Activated naive CD4-positive, alpha-beta T cell treated with anti-CD3 and anti-CD28 coated beads for 36 hours (primary cell): ENCODE measurements around the gene PNMA6E. TPM values are rescaled to one million over a fixed set of nuclear protein-coding genes. Genes with fewer than 3 reads are reported as not detected.

Experiments
- CTCF ChIA-PET: fragments of 350-600 bp; sonication (Branson Sonifier 250); formaldehyde crosslinking; loops from one replicate; lab custom pipeline; 2021; ENCODE audit warnings: antibody characterized with exemption; lab: Charles Lee
- DNase-seq: peaks from one replicate; pipeline ENCODE4 v3.0.0-alpha.2; 2020
- H3K27ac Mint-ChIP-seq: one replicate; pipeline ENCODE4 v1.8.0; 2021; ENCODE audit warnings: mild to moderate bottlenecking, mixed read lengths
- H3K27me3 Mint-ChIP-seq: one replicate; pipeline ENCODE4 v1.8.0; 2021; ENCODE audit warnings: low read depth, mixed read lengths
- H3K36me3 Mint-ChIP-seq: one replicate; pipeline ENCODE4 v1.8.0; 2021; ENCODE audit warnings: low read depth, mixed read lengths
- H3K4me1 Mint-ChIP-seq: one replicate; pipeline ENCODE4 v1.8.0; 2021; ENCODE audit warnings: low read depth, mixed read lengths
- H3K4me3 Mint-ChIP-seq: one replicate; pipeline ENCODE4 v1.8.0; 2021; ENCODE audit warnings: mild to moderate bottlenecking, moderate library complexity, mixed read lengths
- H3K9me3 Mint-ChIP-seq: one replicate; pipeline ENCODE4 v1.8.0; 2021; ENCODE audit warnings: mixed read lengths
- intact Hi-C: fragments of 100-400 bp; cut with micrococcal nuclease; formaldehyde crosslinking; loops from one replicate; pipeline ENCODE4 v1.15.1; 2023
- total RNA-seq, 2 experiments: library from RNA; stranded (reverse); gene quantifications; one replicate each; pipeline ENCODE4 v1.2.3, GENCODE V29; 2021

Gene PNMA6E
- total RNA-seq, 2 experiments from 2014 or later, result not detected

DNA sequence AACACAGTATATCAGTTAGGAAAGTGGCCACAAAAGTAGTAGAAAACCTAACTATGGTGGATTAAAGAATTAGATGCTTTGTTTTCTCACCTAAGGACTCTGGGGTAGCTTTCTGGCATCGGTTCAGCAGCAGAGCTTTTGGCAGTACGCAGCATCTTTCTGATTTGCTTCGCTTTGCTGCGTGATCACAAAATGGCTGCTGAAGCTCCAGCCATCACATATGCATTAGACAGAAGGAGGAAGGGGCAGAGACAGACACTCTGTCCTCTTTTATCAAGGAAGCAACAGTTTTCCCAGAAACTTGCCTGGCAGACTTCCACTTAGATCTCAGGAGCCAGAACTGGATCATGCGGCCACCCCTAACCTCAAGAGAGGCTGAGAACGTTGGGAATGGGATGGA lies 29.6 kb upstream of the PNMA6E start:
- CTCF ChIA-PET, result interaction anchor here (0.7 kb wide), 1 partner anchor 97 kb away, joined by 3 read pairs; no protein-coding TSS in a partner anchor
- Mint-ChIP-seq H3K9me3 (no peaks in the 10 kb centered on the region), H3K4me3 (no peak overlapping the region), H3K27ac (no peak overlapping the region), H3K4me1 (no peaks in the 10 kb centered on the region), H3K27me3 (peaks cover 2% of the 10 kb centered on the region), H3K36me3 (no peaks in the 10 kb centered on the region)
- intact Hi-C loops, result loop anchor here (10.0 kb wide), 1 partner anchor 396 kb away; no protein-coding TSS in a partner anchor
- no peak for DNase-seq

DNA sequence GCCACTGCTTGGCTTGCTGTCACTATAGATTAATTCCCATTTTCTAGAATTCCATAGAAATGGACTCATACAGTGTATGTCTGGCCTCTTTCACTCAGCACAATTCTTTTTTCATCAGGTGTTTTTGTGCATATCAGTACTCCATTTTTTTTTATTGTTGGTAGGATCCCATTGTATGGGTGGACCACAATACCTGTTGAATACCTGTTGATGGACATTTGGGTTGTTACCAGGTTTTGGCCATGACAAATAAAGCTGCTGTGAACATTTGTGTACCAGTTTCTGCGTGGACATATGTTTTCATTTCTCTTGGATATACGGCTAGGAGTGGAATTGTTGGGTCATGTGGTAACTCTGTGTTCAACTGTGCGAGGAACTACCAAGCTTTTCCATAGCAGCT lies 25.1 kb upstream of the PNMA6E start:
- no peaks in the 10 kb centered on the region for H3K36me3 Mint-ChIP-seq
- no peak overlapping the region for H3K27ac Mint-ChIP-seq
- no peaks in the 10 kb centered on the region for H3K9me3 Mint-ChIP-seq
- CTCF ChIA-PET, result no interaction called here
- no peak for DNase-seq
- no peak overlapping the region for H3K4me3 Mint-ChIP-seq
- H3K4me1 Mint-ChIP-seq, result no peaks in the 10 kb centered on the region
- H3K27me3 Mint-ChIP-seq, result peaks cover 2% of the 10 kb centered on the region
- intact Hi-C loops, result no loop called here

DNA sequence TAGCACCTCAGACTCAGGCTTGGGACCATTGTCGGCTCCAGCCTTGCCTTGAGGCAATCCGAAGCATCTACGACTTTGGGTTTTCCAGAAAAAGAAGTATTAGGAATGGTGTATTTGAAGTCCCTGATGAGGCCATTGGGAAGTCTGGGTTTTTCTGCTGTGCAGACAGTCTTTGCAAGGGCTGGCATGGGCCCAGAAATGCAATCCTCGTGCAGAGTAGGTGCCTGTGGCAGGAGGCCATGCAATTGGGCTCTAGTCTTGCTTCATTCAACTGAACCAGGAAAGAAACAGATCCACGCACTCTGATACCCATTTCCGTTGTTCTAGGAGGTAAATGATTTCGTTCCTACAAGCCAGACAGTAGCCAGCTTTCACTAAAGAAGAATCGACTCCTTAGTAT lies 22.5 kb upstream of the PNMA6E start:
- CTCF ChIA-PET, result no interaction called here
- H3K4me3 Mint-ChIP-seq, result no peak overlapping the region
- no peaks in the 10 kb centered on the region for H3K9me3 Mint-ChIP-seq
- DNase-seq, result no peak
- H3K36me3 Mint-ChIP-seq, result no peaks in the 10 kb centered on the region
- intact Hi-C loops, result no loop called here
- no peak overlapping the region for H3K27ac Mint-ChIP-seq
- H3K27me3 Mint-ChIP-seq, result no peaks in the 10 kb centered on the region
- H3K4me1 Mint-ChIP-seq, result no peaks in the 10 kb centered on the region

DNA sequence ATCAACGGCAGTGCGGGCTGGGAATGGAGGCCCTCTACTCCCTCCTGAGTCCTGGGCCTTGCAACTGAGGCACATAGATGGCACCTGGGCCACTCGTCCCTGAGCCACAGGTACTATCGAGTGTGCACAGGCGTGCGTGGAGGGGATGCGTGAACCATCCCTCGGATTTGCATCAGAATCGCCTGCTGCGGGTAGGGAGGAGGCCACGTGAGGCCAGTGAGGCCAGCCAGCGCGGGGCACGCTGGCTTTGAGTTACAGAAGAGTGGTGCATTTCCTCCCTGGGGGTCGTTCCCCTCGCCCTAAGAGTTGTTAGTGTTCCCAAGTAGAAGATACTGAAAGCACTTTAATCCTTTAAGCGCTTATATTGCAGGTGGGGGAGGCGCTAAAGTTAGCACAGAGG lies 20.7 kb upstream of the PNMA6E start:
- CTCF ChIA-PET, result no interaction called here
- no peaks in the 10 kb centered on the region for H3K9me3 Mint-ChIP-seq

DNA sequence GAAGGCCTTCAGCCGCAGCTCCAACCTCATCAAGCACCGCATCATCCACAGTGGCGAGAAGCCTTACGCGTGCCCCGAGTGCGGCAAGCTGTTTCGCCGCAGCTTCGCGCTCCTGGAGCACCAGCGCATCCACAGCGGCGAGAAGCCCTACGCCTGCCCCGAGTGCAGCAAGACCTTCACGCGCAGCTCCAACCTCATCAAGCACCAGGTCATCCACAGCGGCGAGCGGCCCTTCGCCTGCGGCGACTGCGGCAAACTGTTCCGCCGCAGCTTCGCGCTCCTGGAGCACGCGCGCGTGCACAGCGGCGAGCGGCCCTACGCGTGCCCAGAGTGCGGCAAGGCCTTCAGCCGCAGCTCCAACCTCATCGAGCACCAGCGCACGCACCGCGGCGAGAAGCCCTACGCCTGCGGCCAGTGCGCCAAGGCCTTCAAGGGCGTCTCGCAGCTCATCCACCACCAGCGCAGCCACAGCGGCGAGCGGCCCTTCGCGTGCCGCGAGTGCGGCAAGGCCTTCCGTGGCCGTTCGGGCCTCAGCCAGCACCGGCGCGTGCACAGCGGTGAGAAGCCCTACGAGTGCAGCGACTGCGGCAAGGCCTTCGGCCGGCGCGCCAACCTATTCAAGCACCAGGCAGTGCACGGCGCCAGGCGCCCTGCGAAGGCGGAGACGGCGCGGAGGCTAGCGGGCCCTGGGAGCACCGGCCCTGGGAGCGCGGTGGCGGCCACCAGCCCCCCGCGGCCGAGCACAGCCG lies 19.9 kb upstream of the PNMA6E start:
- DNase-seq, result no peak
- CTCF ChIA-PET, result no interaction called here
- Mint-ChIP-seq H3K36me3 (no peaks in the 10 kb centered on the region), H3K4me3 (no peak overlapping the region), H3K27ac (no peak overlapping the region), H3K4me1 (no peaks in the 10 kb centered on the region), H3K27me3 (no peaks in the 10 kb centered on the region), H3K9me3 (no peaks in the 10 kb centered on the region)
- intact Hi-C loops, result no loop called here

More for the DNA sequence above, 20.7 kb upstream of the PNMA6E start:
- Mint-ChIP-seq H3K36me3 (no peaks in the 10 kb centered on the region), H3K27ac (no peak overlapping the region), H3K27me3 (no peaks in the 10 kb centered on the region), H3K4me1 (no peaks in the 10 kb centered on the region), H3K4me3 (no peak overlapping the region)
- no peak for DNase-seq
- intact Hi-C loops, result no loop called here

DNA sequence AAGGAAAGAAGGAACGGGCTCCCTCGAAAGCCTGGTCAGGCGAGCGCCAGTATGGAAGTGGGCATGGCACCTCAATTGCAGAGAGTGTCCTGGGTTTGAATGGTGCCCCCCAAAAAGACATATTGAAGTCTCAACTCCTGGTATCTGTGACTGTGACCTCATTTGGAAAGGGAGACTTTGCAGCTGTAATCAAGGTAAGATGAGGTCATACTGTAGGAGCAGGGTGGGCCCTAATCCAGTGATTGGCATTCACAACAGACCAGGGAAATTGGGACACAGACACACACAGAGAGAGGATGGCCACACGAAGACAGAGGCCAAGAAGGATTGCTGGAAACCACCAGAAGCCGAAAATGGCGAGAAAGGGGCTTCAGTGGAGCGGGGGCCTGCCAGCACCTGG lies 16.5 kb upstream of the PNMA6E start:
- H3K4me1 Mint-ChIP-seq, result no peaks in the 10 kb centered on the region
- no peaks in the 10 kb centered on the region for H3K36me3 Mint-ChIP-seq
- H3K27me3 Mint-ChIP-seq, result no peaks in the 10 kb centered on the region
- DNase-seq, result no peak
- H3K4me3 Mint-ChIP-seq, result no peak overlapping the region
- CTCF ChIA-PET, result no interaction called here
- intact Hi-C loops, result no loop called here
- no peak overlapping the region for H3K27ac Mint-ChIP-seq
- H3K9me3 Mint-ChIP-seq, result no peaks in the 10 kb centered on the region

DNA sequence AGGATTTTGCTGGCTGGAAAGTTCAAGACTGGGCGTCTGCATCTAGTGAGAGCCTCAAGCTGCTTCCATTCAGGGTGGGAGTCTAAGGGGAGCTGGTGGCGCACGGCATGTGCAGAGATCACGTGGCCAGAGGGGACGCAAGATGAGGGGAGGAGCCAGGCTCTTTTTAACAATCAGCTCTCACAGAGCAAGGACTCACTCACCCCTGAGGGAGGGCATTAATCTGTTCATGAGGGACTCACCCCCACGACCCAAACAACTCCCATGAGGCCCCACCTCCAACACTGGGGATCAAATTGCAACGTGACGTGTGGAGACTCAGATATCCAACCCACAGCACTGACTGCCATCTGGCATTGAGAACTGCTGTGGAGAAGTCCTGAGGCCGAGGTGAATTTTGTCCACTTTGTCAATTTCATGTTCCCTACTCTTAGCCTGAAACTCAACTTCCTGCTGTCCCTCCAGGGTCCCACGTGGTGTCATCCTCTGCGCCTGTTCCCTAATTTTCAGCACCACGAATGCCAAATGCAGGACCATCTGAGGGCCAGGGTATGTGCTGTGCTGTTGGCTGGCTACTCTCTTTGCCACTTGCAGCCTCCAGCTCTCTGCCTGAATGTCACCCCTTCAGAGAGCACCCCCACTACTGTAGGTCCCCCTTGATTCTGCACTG lies 15.8 kb upstream of the PNMA6E start:
- intact Hi-C loops, result no loop called here
- CTCF ChIA-PET, result no interaction called here
- H3K36me3 Mint-ChIP-seq, result no peaks in the 10 kb centered on the region

DNA sequence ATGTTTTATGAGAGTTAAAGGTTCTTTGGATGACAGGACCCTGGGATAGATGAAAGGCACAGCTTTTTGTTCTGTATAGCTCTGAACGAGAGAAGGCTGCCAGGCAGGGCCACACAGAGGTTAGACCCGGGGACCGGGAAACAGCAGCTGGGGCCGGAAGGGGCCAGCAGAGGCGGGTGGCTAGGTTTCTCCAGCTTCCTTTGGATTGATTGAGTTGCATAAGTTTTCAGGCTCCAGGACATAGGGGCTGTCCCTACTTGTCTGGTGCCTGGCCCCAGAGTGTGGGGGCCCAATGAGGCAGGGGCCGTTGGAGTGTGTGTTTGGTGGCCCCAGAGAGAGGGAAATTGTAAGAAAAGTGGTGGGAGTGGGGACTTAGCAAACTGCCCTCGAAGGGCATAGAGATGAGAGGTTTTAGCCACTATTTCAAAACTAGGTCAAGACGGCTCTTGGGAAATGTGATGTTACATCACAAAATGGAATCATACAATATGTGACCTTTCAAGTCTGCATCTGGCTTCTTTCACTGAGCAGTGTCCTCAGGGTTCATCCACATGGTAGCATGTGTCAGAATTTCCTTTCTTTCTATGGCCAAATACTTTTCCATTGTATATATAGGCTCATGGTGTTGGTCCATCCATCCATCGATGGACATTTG lies 13.8 kb upstream of the PNMA6E start:
- H3K36me3 Mint-ChIP-seq, result no peaks in the 10 kb centered on the region
- no peak overlapping the region for H3K4me3 Mint-ChIP-seq
- intact Hi-C loops, result loop anchor here (5.0 kb wide), 3 partner anchors 83 to 473 kb away; partner anchors contain the start of gene ZNF275
- H3K27me3 Mint-ChIP-seq, result no peaks in the 10 kb centered on the region
- H3K4me1 Mint-ChIP-seq, result peaks cover 7% of the 10 kb centered on the region
- H3K9me3 Mint-ChIP-seq, result no peaks in the 10 kb centered on the region
- CTCF ChIA-PET, result no interaction called here
- H3K27ac Mint-ChIP-seq, result no peak overlapping the region
- no peak for DNase-seq

More for the DNA sequence above, 15.8 kb upstream of the PNMA6E start:
- DNase-seq, result no peak
- Mint-ChIP-seq H3K9me3 (no peaks in the 10 kb centered on the region), H3K27ac (no peak overlapping the region), H3K4me1 (peaks cover 6% of the 10 kb centered on the region), H3K27me3 (no peaks in the 10 kb centered on the region), H3K4me3 (no peak overlapping the region)

DNA sequence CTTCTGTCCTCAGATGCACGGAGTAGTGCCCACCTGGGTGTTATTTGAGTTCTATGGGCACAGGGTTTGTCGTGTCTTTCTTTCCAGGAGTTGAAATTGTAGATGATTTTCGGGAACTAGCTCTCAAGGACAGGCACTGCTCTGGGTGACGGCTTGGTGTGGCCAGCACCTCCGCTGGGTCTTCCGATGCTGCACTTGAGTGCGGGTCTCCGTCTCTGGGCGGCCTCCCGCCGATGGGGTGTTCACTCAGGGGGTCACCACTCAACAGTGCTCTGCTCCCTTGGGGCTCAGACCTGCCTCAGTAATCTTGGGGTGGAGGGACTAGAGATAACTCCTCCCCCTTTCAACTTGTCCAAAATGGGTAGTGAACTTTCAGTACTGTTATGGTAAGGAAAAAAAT lies 12.6 kb upstream of the PNMA6E start:
- intact Hi-C loops, result loop anchor here (5.0 kb wide), 3 partner anchors 81 to 471 kb away; partner anchors contain the start of gene ZNF275
- Mint-ChIP-seq H3K4me3 (no peak overlapping the region), H3K27me3 (no peaks in the 10 kb centered on the region), H3K36me3 (no peaks in the 10 kb centered on the region), H3K4me1 (peaks cover 7% of the 10 kb centered on the region), H3K27ac (no peak overlapping the region), H3K9me3 (no peaks in the 10 kb centered on the region)
- no peak for DNase-seq
- CTCF ChIA-PET, result interaction anchor here (0.7 kb wide), 1 partner anchor 417 kb away, joined by 3 read pairs; no protein-coding TSS in a partner anchor

DNA sequence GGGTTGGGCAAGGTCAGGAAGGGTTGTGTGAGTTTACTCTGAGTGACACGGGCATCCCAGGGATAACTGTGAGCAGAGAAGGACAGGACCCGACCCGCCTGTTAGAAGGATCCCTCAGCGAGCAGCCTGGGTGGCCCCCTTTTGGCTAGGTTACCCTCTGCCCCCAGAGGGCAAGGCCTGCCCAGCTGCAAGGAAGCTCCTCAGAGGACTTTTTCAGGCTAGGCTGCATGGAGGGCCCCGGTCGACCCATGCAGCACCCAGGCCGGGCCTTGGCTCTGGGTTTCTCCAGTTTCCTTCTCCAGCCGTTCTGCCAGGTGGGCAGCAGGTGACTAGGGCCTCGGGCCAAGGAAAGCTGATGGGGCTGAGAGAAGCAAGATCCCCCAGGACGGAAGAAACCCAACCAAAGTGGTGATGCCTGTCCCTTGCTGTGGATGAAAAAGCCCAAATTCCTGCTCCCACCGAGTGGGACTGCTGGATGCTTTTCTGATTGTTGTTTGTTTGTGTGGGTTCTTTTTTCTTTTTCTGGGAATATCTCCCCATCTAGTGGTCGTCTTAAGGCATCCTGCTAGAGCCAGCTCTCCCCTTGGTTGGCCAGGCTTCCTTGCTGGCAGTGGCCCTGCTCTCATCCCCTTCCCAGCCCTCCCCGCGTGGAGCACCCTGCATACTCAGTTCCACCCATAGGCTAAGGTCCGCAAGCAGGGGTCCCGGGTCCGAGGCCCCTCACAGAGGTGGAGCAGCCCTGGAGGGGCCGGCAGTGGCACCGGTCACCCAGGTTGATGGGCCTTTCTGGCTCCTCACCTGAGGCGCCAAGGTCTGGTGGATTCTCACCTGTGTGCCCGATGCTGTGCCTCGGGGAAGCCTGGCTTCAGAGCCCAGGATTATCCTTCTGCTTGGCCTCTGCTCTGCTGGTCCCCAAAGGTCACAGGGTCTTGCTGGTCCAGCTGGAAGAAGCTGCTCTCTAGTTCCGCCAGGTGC lies 11.9 kb upstream of the PNMA6E start:
- H3K27ac Mint-ChIP-seq, result no peak overlapping the region
- no peaks in the 10 kb centered on the region for H3K27me3 Mint-ChIP-seq
- no peak overlapping the region for H3K4me3 Mint-ChIP-seq
- peaks cover 7% of the 10 kb centered on the region for H3K4me1 Mint-ChIP-seq
- DNase-seq, result no peak
- H3K36me3 Mint-ChIP-seq, result no peaks in the 10 kb centered on the region
- CTCF ChIA-PET, result interaction anchor here (0.7 kb wide), 1 partner anchor 416 kb away, joined by 3 read pairs; no protein-coding TSS in a partner anchor
- no peaks in the 10 kb centered on the region for H3K9me3 Mint-ChIP-seq
- intact Hi-C loops, result loop anchor here (5.0 kb wide), 3 partner anchors 81 to 471 kb away; partner anchors contain the start of gene ZNF275

DNA sequence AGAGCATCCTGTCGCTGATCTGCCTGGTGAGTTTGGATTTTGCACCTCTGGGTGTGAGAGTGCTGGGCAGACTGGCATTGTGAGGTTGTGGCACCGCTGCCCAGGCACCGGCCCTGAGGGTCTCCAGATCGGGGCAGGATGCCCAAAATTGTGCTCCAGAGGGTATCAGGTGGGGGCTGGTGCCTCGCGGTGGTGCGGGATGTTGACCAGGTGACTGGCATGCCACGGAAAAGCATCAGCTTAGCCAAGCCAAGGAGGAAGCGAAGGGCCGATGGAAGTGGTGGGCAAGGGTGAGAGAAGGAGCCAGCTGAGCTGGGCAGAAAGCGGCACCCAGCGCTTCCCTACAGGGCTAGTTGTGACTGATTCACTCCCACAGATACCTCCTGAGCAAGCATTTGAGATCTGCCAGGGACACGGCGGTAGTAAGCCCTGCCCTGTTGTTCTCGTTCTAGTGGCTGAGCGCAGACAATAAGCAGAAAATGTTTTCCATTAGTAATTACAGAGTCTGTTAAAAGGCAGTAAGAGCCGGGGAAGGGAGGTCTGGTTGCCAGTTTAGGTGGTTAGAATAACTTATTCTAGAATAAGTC lies 10.9 kb upstream of the PNMA6E start:
- DNase-seq, result no peak
- CTCF ChIA-PET, result no interaction called here
- Mint-ChIP-seq H3K27ac (no peak overlapping the region), H3K9me3 (no peaks in the 10 kb centered on the region), H3K4me3 (peak overlapping the region; percentile 62), H3K4me1 (peaks cover 7% of the 10 kb centered on the region), H3K36me3 (no peaks in the 10 kb centered on the region), H3K27me3 (no peaks in the 10 kb centered on the region)
- intact Hi-C loops, result loop anchor here (5.0 kb wide), 3 partner anchors 80 to 470 kb away; partner anchors contain the start of gene ZNF275
